GM13976 (cell line): ENCODE results near the gene DCC.

ENCODE experiments used
- DNase-seq: peaks from one replicate; pipeline ENCODE4 v3.0.0; 2012; ENCODE audit warnings: low spot score
- in situ Hi-C: fragments of 300-500 bp; cut with MboI; formaldehyde crosslinking; loops from one replicate; pipeline ENCODE4 v1.12.0; 2022; ENCODE audit warnings: low sequenced_read_pairs, mixed read lengths, inconsistent platforms; ENCODE audit not compliant: unreplicated experiment
- TF ChIP-seq, protein P1 (sequence below): IDR thresholded peaks from 2 replicates; pipeline ENCODE4 v1.5.1; 2012; ENCODE audit warnings: borderline replicate concordance, mild to moderate bottlenecking; ENCODE audit not compliant: insufficient read depth; ENCODE audit errors: extremely low read depth, missing control alignments, control extremely low read depth

Gene DCC

DNA sequence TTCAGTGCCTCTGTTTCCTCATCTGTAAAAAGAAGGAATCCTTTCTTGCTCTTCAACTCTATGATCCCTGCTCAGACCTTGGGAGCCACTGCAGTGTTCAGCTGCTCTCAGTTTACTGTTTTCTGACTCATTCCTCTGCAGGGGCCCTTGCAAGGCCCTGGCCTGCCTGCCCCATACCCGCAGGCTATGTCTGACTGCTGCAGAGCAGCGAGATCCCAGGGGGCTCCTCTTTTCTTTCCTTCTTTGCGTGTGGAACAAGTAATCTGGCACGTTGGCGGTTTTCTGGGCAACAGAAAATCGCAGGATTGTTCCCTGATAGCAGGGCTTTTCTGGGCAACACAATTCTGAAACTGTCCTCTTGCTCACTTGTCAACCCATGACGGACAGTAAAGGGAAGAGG is 376.0 kb downstream of the DCC start:
- TF ChIP-seq, protein P1, sequence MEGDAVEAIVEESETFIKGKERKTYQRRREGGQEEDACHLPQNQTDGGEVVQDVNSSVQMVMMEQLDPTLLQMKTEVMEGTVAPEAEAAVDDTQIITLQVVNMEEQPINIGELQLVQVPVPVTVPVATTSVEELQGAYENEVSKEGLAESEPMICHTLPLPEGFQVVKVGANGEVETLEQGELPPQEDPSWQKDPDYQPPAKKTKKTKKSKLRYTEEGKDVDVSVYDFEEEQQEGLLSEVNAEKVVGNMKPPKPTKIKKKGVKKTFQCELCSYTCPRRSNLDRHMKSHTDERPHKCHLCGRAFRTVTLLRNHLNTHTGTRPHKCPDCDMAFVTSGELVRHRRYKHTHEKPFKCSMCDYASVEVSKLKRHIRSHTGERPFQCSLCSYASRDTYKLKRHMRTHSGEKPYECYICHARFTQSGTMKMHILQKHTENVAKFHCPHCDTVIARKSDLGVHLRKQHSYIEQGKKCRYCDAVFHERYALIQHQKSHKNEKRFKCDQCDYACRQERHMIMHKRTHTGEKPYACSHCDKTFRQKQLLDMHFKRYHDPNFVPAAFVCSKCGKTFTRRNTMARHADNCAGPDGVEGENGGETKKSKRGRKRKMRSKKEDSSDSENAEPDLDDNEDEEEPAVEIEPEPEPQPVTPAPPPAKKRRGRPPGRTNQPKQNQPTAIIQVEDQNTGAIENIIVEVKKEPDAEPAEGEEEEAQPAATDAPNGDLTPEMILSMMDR = no peak
- DNase-seq = no peak
- in situ Hi-C loops = no loop called here

DNA sequence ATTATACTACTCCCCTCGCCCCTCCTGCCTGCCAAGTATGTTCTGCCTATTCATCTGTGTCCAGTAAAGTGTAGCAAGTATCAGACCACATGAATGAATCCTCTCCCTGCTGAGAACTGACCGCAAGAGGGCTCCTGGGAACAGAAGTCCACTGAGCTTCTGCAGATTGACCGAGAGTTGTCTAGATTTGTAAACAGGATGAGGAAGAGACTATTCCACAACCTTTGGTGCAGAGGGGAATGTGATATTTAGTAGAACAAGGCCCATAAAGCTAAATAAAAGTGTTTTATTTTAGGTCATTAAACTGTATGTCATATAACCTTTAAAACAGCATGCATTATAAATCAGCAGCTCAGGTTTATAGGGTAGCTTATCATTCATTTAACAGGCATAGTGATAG is 377.0 kb downstream of the DCC start:
- in situ Hi-C loops = no loop called here
- TF ChIP-seq, protein P1 = no peak
- DNase-seq = no peak

DNA sequence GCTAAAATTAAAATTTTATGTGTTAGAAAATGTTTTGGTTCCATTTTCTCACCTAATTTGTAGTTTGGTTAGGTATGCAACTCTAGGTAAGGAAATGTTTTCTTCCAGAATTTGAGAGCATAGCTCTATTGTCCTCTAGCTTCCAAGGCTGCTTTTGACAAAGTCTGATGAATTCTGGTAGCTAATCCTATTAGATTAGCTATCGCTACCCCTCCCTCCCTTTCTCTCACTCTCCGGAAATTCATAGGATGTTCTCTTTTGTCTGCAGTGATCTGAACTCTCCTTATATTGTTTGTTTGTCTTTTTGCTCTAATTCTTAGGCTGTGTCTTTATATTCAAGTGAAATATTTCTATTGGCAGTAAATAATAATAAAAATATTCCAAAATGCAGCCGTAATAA is 382.9 kb downstream of the DCC start:
- TF ChIP-seq, protein P1 = no peak
- no peak for DNase-seq
- in situ Hi-C loops = no loop called here

DNA sequence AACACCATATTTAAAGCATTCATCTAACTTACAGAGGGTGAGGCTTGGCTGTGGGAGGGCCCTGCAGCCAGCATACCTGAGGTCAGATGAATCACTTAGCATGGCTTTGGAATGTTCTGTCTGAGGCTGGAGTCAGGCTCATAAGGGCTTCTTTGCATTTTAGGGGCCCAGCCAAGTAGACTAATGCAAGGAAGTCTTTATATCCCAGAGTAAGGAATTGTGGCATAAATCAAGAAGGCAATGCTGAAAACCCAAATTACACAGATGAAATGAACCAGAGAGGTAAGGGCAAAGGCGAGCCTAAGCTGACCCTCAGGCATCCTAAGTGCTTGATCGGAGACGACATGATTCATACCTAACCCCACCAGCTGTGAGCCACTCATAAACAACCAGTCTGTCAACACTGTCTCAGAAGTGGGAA is 383.6 kb downstream of the DCC start:
- in situ Hi-C loops = no loop called here
- TF ChIP-seq, protein P1 = no peak
- no peak for DNase-seq

DNA sequence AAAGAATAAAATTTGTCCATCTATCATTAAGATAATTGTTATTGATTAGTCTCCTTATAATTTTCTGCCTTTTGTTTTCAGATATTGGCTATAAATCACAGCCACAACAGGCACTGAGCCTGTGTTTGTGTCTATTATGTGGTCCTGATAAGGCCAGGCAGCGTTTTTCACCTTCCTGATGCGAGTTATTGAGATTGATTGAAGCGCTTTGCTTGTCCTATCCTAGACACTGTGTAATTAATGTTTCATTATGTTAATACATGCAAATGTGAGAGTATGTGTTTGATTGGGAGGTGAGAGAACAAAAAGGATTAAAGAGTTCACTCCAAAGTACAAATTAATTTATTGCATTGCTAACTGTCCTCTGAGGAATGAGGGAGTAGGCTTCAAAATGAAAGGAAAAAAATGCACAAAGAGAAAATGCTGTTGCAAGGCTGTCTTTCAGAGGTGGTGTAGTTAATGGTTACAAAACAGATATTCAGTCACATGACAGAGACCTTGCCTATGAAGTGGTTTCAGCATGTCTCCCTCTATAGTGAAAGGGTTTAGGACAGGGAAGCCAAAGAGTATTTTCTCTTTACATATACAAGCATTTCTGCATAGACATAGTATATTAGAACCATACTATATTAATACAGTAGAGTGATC is 391.1 kb downstream of the DCC start:
- in situ Hi-C loops = no loop called here
- DNase-seq = no peak
- TF ChIP-seq, protein P1 = no peak

DNA sequence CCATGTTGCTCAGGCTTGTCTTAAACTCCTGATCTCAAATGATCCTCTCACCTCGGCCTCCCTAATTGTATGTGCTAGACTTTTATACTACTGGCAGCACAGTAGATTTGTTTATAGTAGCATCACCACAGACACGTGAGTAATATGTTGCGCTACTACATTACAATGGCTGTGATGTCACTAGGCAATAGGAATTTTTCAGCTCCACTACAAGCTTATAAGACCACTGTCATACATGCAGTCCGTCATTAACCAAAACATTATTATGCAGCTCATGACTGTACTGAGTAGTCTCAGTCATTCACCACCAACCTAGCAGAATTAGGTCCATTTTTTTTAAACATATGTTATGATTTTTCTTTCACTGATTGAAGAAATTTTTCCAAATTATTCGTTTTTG is 398.9 kb downstream of the DCC start:
- in situ Hi-C loops = no loop called here
- TF ChIP-seq, protein P1 = no peak
- no peak for DNase-seq
